ENCODE measurements around the gene AGFG2. TPM values are rescaled to one million over a fixed set of nuclear protein-coding genes. Genes with fewer than 3 reads are reported as not detected.

AGFG2 gene
- total RNA-seq, 4 donors from 2014 or later = 47.1 to 62.7 (median 58.6) TPM

GRCh38 chr7:100556541-100556940, 17.5 kb downstream of the AGFG2 start:
- no peak for TF ChIP-seq CTCF (IDR thresholded peaks at IDR 0.05)
- no peak for TF ChIP-seq POLR2A (IDR thresholded peaks at IDR 0.05)
- no peak overlapping the region for H3K4me3 ChIP-seq (ENCODE audit: low read depth, poor library complexity, severe bottlenecking)
- intact Hi-C loops (cut with DNase I; ENCODE audit: low total_unique reads) = no loop called here
- WGBS, 2 donors = 70 to 72% methylated on average over 4 of the region's 4 CpGs
- DNase-seq (ENCODE audit: low spot score in 2 of 2) = no peak

GRCh38 chr7:100559127-100559526, 20.1 kb downstream of the AGFG2 start:
- 67 to 80% methylated on average over 4 of the region's 4 CpGs for WGBS, 2 donors
- DNase-seq (ENCODE audit: low spot score in 2 of 2) = no peak
- TF ChIP-seq POLR2A (IDR thresholded peaks at IDR 0.05) = no peak
- no peak for TF ChIP-seq CTCF (IDR thresholded peaks at IDR 0.05)
- intact Hi-C loops (cut with DNase I; ENCODE audit: low total_unique reads) = loop anchor here (2.0 kb wide), 1 partner anchor 90 kb away; no protein-coding TSS in a partner anchor
- H3K4me3 ChIP-seq (ENCODE audit: low read depth, poor library complexity, severe bottlenecking) = no peak overlapping the region

GRCh38 chr7:100561491-100562194, 22.6 kb downstream of the AGFG2 start:
- 94 to 96% methylated on average over 12 of the region's 12 CpGs for WGBS, 2 donors
- TF ChIP-seq CTCF (IDR thresholded peaks at IDR 0.05) (no peak), POLR2A (IDR thresholded peaks at IDR 0.05) (no peak)
- intact Hi-C loops (cut with DNase I; ENCODE audit: low total_unique reads) = loop anchor here (10.0 kb wide), 1 partner anchor 293 kb away; the partner anchor contains the start of gene SLC12A9
- H3K4me3 ChIP-seq (ENCODE audit: low read depth, poor library complexity, severe bottlenecking) = no peak overlapping the region
- no peak for DNase-seq (ENCODE audit: low spot score in 2 of 2)

GRCh38 chr7:100562195-100563099, 23.4 kb downstream of the AGFG2 start:
- no peak overlapping the region for H3K4me3 ChIP-seq (ENCODE audit: low read depth, poor library complexity, severe bottlenecking)
- intact Hi-C loops (cut with DNase I; ENCODE audit: low total_unique reads) = loop anchor here (10.0 kb wide), 1 partner anchor 292 kb away; the partner anchor contains the start of gene SLC12A9
- TF ChIP-seq POLR2A (IDR thresholded peaks at IDR 0.05) = no peak
- no peak for TF ChIP-seq CTCF (IDR thresholded peaks at IDR 0.05)
- 89 to 95% methylated on average over 25 to 26 of the region's 26 CpGs for WGBS, 2 donors
- peak in 1 of 2 donors; percentile 81 for DNase-seq (ENCODE audit: low spot score in 2 of 2)

GRCh38 chr7:100563100-100563564, 24.1 kb downstream of the AGFG2 start:
- intact Hi-C loops (cut with DNase I; ENCODE audit: low total_unique reads) = loop anchor here (10.0 kb wide), 1 partner anchor 292 kb away; the partner anchor contains the start of gene SLC12A9
- DNase-seq (ENCODE audit: low spot score in 2 of 2) = no peak
- no peak for TF ChIP-seq POLR2A (IDR thresholded peaks at IDR 0.05)
- TF ChIP-seq CTCF (IDR thresholded peaks at IDR 0.05) = no peak
- H3K4me3 ChIP-seq (ENCODE audit: low read depth, poor library complexity, severe bottlenecking) = no peak overlapping the region
- 92% methylated on average over 8 of the region's 8 CpGs for WGBS, 2 donors

All from lower leg skin (tissue), 4 donors.